ENCODE measurements around the gene XIAP.

Gene XIAP

DNA sequence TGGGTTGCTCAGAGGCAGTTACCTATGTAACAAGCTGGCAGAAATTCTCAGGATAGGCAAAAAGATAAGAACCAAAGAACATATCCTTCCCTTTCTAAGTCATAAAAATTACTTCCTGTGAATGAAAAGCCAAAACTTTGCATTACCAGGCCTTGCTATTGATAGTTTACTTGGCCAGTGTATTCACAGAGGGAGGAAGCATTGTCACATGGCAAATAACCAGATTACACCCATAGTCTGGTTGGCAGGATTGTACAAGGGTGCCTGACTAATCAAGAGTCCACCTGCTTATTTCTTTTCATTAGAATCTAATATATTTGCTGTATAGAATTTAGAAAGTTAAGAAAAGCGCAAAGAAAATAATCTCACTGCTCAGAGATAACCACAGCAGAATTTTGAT, 14.1 kb downstream of the XIAP start:
- H3K9me3 ChIP-seq (ENCODE audit: control insufficient read depth, low read length) = no peaks in the 10 kb centered on the region
- no peak overlapping the region for H3K4me2 ChIP-seq (ENCODE audit: low read length)
- H3K36me3 ChIP-seq (ENCODE audit: control insufficient read depth, insufficient read depth, low read length) = no peaks in the 10 kb centered on the region
- no peak overlapping the region for H3K27ac ChIP-seq
- TF ChIP-seq, protein P1, sequence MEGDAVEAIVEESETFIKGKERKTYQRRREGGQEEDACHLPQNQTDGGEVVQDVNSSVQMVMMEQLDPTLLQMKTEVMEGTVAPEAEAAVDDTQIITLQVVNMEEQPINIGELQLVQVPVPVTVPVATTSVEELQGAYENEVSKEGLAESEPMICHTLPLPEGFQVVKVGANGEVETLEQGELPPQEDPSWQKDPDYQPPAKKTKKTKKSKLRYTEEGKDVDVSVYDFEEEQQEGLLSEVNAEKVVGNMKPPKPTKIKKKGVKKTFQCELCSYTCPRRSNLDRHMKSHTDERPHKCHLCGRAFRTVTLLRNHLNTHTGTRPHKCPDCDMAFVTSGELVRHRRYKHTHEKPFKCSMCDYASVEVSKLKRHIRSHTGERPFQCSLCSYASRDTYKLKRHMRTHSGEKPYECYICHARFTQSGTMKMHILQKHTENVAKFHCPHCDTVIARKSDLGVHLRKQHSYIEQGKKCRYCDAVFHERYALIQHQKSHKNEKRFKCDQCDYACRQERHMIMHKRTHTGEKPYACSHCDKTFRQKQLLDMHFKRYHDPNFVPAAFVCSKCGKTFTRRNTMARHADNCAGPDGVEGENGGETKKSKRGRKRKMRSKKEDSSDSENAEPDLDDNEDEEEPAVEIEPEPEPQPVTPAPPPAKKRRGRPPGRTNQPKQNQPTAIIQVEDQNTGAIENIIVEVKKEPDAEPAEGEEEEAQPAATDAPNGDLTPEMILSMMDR (IDR thresholded peaks at IDR 0.05) = no peak
- H3K79me2 ChIP-seq = peaks cover 11% of the 10 kb centered on the region
- H3K27me3 ChIP-seq (ENCODE audit: control insufficient read depth, insufficient read depth, low read length) = no peaks in the 10 kb centered on the region
- H2AFZ ChIP-seq = no peak overlapping the region
- H3K9ac ChIP-seq = no peak overlapping the region
- H3K4me3 ChIP-seq (ENCODE audit: low read depth, low read length) = no peak overlapping the region
- H3K4me1 ChIP-seq = no peaks in the 10 kb centered on the region

DNA sequence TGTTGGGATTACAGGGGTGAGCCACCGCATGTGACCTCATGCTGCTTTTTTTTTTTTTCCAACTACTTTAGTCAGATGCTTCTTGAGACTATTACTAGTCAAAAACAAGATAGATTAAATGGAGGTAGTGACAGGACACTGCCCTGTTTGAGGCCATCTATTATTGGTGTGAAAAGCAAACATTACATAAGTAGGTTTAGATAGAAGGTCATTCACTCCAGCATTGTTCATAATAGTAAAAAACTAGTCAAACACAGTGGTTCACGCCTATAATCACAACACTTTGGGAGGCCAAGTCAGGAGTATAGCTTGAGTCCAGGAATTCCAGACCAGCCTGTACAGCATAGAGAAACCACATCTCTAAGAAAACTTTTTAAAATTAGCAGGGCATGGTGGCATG, 16.3 kb downstream of the XIAP start:
- Histone ChIP-seq H3K9ac (no peak overlapping the region), H3K79me2 (peaks cover 11% of the 10 kb centered on the region), H3K27ac (no peak overlapping the region), H3K9me3 (ENCODE audit: control insufficient read depth, low read length) (no peaks in the 10 kb centered on the region), H2AFZ (no peak overlapping the region), H3K4me3 (ENCODE audit: low read depth, low read length) (no peak overlapping the region), H3K36me3 (ENCODE audit: control insufficient read depth, insufficient read depth, low read length) (no peaks in the 10 kb centered on the region), H3K4me1 (no peaks in the 10 kb centered on the region), H3K27me3 (ENCODE audit: control insufficient read depth, insufficient read depth, low read length) (no peaks in the 10 kb centered on the region), H3K4me2 (ENCODE audit: low read length) (no peak overlapping the region)
- TF ChIP-seq, protein P1 (IDR thresholded peaks at IDR 0.05) = no peak

DNA sequence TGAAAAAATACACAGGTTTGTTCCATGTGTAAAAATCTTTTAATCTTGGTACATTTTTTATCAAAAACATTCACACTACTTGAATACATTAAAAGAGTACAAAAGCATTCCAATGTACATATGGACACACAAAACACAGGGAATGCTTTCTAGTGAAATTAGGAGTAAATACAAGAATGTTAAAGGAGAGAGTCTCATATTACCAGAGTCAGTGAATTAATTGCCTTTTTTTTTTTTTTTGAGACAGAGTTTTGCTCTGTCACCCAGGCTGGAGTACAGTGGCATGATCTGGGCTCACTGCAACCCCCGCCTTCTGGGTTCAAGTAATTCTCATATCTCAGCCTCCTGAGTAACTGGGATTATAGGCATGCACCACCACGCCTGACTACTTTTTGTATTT, 17.0 kb downstream of the XIAP start:
- no peaks in the 10 kb centered on the region for H3K36me3 ChIP-seq (ENCODE audit: control insufficient read depth, insufficient read depth, low read length)
- H3K4me1 ChIP-seq = no peaks in the 10 kb centered on the region
- peaks cover 6% of the 10 kb centered on the region for H3K79me2 ChIP-seq
- no peak overlapping the region for H2AFZ ChIP-seq
- H3K27ac ChIP-seq = no peak overlapping the region
- H3K27me3 ChIP-seq (ENCODE audit: control insufficient read depth, insufficient read depth, low read length) = no peaks in the 10 kb centered on the region
- no peaks in the 10 kb centered on the region for H3K9me3 ChIP-seq (ENCODE audit: control insufficient read depth, low read length)
- H3K9ac ChIP-seq = no peak overlapping the region
- TF ChIP-seq, protein P1 (IDR thresholded peaks at IDR 0.05) = no peak
- no peak overlapping the region for H3K4me2 ChIP-seq (ENCODE audit: low read length)
- no peak overlapping the region for H3K4me3 ChIP-seq (ENCODE audit: low read depth, low read length)

DNA sequence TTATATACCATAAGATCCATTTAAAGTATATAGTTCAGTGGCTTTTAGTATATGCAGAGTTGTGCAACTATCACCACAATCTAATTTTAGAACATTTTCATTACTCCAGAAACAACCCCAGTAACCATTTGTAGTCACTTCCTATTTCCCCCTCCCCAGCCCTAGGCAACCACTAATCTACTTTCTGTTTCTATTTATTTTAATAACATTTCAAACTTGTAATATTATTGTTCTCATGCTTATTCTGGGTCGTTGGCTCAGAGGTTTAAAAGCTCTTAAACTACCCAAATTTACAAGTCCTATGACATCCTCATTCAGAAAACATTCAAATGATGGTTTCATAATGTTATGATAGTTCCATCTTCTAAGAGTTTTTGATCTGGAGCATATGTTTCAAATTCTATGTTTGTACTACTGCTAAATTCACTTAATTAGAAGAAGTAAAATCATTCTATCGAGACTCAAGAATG, 18.4 kb downstream of the XIAP start:
- Histone ChIP-seq H3K9me3 (ENCODE audit: control insufficient read depth, low read length) (no peaks in the 10 kb centered on the region), H3K4me2 (ENCODE audit: low read length) (no peak overlapping the region), H3K4me3 (ENCODE audit: low read depth, low read length) (no peak overlapping the region), H3K36me3 (ENCODE audit: control insufficient read depth, insufficient read depth, low read length) (no peaks in the 10 kb centered on the region), H3K27ac (no peak overlapping the region), H3K9ac (no peak overlapping the region), H2AFZ (no peak overlapping the region), H3K27me3 (ENCODE audit: control insufficient read depth, insufficient read depth, low read length) (no peaks in the 10 kb centered on the region), H3K79me2 (peaks cover 2% of the 10 kb centered on the region), H3K4me1 (no peaks in the 10 kb centered on the region)
- TF ChIP-seq, protein P1 (IDR thresholded peaks at IDR 0.05) = no peak

DNA sequence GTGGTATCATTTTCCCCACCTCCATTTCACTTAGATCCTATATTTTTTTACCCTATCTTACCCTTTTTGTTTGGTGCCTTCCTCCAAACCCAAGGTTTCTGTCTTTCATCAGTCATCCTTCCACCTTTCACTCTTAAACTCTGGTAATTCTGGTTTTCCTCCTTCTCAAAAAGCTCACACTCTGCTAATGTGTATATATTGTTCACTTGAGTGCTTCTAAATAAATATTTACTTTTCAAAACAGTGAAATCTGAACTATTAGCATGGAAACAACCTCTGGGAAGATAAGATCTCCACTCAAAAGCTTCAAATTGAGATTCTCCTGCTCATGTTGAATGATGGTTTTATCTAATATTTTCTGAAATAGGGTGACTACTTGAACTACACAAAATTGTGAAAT, 21.5 kb downstream of the XIAP start:
- no peak overlapping the region for H3K9ac ChIP-seq

More for the DNA sequence above, 21.5 kb downstream of the XIAP start:
- no peaks in the 10 kb centered on the region for H3K36me3 ChIP-seq (ENCODE audit: control insufficient read depth, insufficient read depth, low read length)
- peaks cover 2% of the 10 kb centered on the region for H3K79me2 ChIP-seq
- H3K4me2 ChIP-seq (ENCODE audit: low read length) = peak overlapping the region; percentile 17
- no peak overlapping the region for H2AFZ ChIP-seq
- TF ChIP-seq, protein P1 (IDR thresholded peaks at IDR 0.05) = no peak
- H3K4me3 ChIP-seq (ENCODE audit: low read depth, low read length) = no peak overlapping the region
- no peak overlapping the region for H3K27ac ChIP-seq
- no peaks in the 10 kb centered on the region for H3K4me1 ChIP-seq
- H3K27me3 ChIP-seq (ENCODE audit: control insufficient read depth, insufficient read depth, low read length) = no peaks in the 10 kb centered on the region
- H3K9me3 ChIP-seq (ENCODE audit: control insufficient read depth, low read length) = no peaks in the 10 kb centered on the region

Data from parathyroid adenoma (tissue), 2 donors.